Duodenal mucosa (tissue), 2 donors: ENCODE measurements around the gene SLC38A2.

ENCODE experiments used
- H3K27ac ChIP-seq: one replicate; pipeline ENCODE4 v1.7.0; 2013; ENCODE audit warnings: low read depth, low read length
- H3K27me3 ChIP-seq, 2 donors: one replicate each; pipeline ENCODE4 v1.7.0; 2013; ENCODE audit warnings: low read length in 2 of 2, control low read depth in 1 of 2; ENCODE audit not compliant: insufficient read depth in 2 of 2, control insufficient read depth in 1 of 2
- H3K36me3 ChIP-seq, 2 donors: one replicate each; pipeline ENCODE4 v1.7.0; 2013; ENCODE audit warnings: low read length in 2 of 2, control low read depth in 1 of 2; ENCODE audit not compliant: insufficient read depth in 2 of 2, control insufficient read depth in 1 of 2
- H3K4me1 ChIP-seq, 2 donors: one replicate each; pipeline ENCODE4 v1.7.0; 2013; ENCODE audit warnings: low read length in 2 of 2, control low read depth in 1 of 2; ENCODE audit not compliant: insufficient read depth in 2 of 2, control insufficient read depth in 1 of 2
- H3K4me3 ChIP-seq, 2 donors: one replicate each; pipeline ENCODE4 v1.7.0; 2013; ENCODE audit warnings: low read length in 2 of 2, low read depth in 1 of 2
- H3K9ac ChIP-seq, 2 donors: one replicate each; pipeline ENCODE4 v1.7.0; 2013; ENCODE audit warnings: low read length in 2 of 2, low read depth in 1 of 2
- H3K9me3 ChIP-seq, 2 donors: one replicate each; pipeline ENCODE4 v1.7.0; 2013; ENCODE audit warnings: low read length in 2 of 2, control low read depth in 1 of 2; ENCODE audit not compliant: control insufficient read depth in 1 of 2

Gene SLC38A2

GRCh38 chr12:46372544-46373300 is at the start of gene SLC38A2:
SLC38A2 (minus strand) TSS chr12:46372773; CDS start chr12:46371293, 1,480 bp downstream.
- H3K36me3 ChIP-seq: peaks cover 9 to 24% of the 10 kb centered on the region in 2 donors
- H3K4me1 ChIP-seq: peaks cover 35 to 46% of the 10 kb centered on the region in 2 donors
- H3K9ac ChIP-seq: peak within 1 kb of the TSS; percentile 95 to 98
- peak within 1 kb of the TSS; percentile 96 for H3K4me3 ChIP-seq
- no peaks in the 10 kb centered on the region for H3K27me3 ChIP-seq
- H3K9me3 ChIP-seq: no peaks in the 10 kb centered on the region
- H3K27ac ChIP-seq: peak within 1 kb of the TSS; percentile 96

- H3K9ac ChIP-seq: no peak overlapping the region
- H3K4me3 ChIP-seq: no peak overlapping the region
- H3K27ac ChIP-seq: no peak overlapping the region
- no peaks in the 10 kb centered on the region for H3K27me3 ChIP-seq
- H3K9me3 ChIP-seq: no peaks in the 10 kb centered on the region
- H3K36me3 ChIP-seq: no peaks in the 10 kb centered on the region
- no peaks in the 10 kb centered on the region for H3K4me1 ChIP-seq
Observed at GRCh38 chr12:46419675-46420074, 47.1 kb upstream of the SLC38A2 start.

GRCh38 chr12:46415552-46415951 is 43.0 kb upstream of the SLC38A2 start:
- Histone ChIP-seq H3K36me3 (no peaks in the 10 kb centered on the region), H3K27ac (no peak overlapping the region)

GRCh38 chr12:46414591-46415268 is 42.2 kb upstream of the SLC38A2 start:
- no peak overlapping the region for H3K9ac ChIP-seq
- H3K4me3 ChIP-seq: no peak overlapping the region
- H3K4me1 ChIP-seq: peaks cover 0 to 8% of the 10 kb centered on the region in 2 donors
- no peaks in the 10 kb centered on the region for H3K9me3 ChIP-seq
- H3K27me3 ChIP-seq: no peaks in the 10 kb centered on the region
- no peaks in the 10 kb centered on the region for H3K36me3 ChIP-seq
- H3K27ac ChIP-seq: no peak overlapping the region

More at GRCh38 chr12:46415552-46415951, 43.0 kb upstream of the SLC38A2 start:
- Histone ChIP-seq H3K9me3 (no peaks in the 10 kb centered on the region), H3K9ac (no peak overlapping the region), H3K4me3 (no peak overlapping the region), H3K27me3 (no peaks in the 10 kb centered on the region), H3K4me1 (peaks cover 0 to 8% of the 10 kb centered on the region in 2 donors)

GRCh38 chr12:46413368-46413767 is 40.8 kb upstream of the SLC38A2 start:
- Histone ChIP-seq H3K36me3 (no peaks in the 10 kb centered on the region), H3K9me3 (no peaks in the 10 kb centered on the region), H3K27me3 (no peaks in the 10 kb centered on the region), H3K27ac (no peak overlapping the region), H3K4me1 (peaks cover 0 to 8% of the 10 kb centered on the region in 2 donors), H3K4me3 (no peak overlapping the region), H3K9ac (no peak overlapping the region)

GRCh38 chr12:46412857-46413256 is 40.3 kb upstream of the SLC38A2 start:
- peaks cover 0 to 8% of the 10 kb centered on the region in 2 donors for H3K4me1 ChIP-seq
- H3K4me3 ChIP-seq: no peak overlapping the region
- H3K27me3 ChIP-seq: no peaks in the 10 kb centered on the region

GRCh38 chr12:46410495-46410894 is 37.9 kb upstream of the SLC38A2 start:
- H3K4me3 ChIP-seq: no peak overlapping the region
- H3K4me1 ChIP-seq: peaks cover 0 to 8% of the 10 kb centered on the region in 2 donors
- no peaks in the 10 kb centered on the region for H3K9me3 ChIP-seq
- no peaks in the 10 kb centered on the region for H3K27me3 ChIP-seq
- H3K27ac ChIP-seq: no peak overlapping the region
- no peak overlapping the region for H3K9ac ChIP-seq
- H3K36me3 ChIP-seq: no peaks in the 10 kb centered on the region

More at GRCh38 chr12:46412857-46413256, 40.3 kb upstream of the SLC38A2 start:
- H3K27ac ChIP-seq: no peak overlapping the region
- H3K9me3 ChIP-seq: no peaks in the 10 kb centered on the region
- H3K36me3 ChIP-seq: no peaks in the 10 kb centered on the region
- no peak overlapping the region for H3K9ac ChIP-seq

GRCh38 chr12:46409974-46410373 is 37.4 kb upstream of the SLC38A2 start:
- H3K9me3 ChIP-seq: no peaks in the 10 kb centered on the region
- H3K27me3 ChIP-seq: no peaks in the 10 kb centered on the region
- peaks cover 0 to 8% of the 10 kb centered on the region in 2 donors for H3K4me1 ChIP-seq
- no peaks in the 10 kb centered on the region for H3K36me3 ChIP-seq
- no peak overlapping the region for H3K9ac ChIP-seq
- H3K27ac ChIP-seq: no peak overlapping the region
- H3K4me3 ChIP-seq: no peak overlapping the region

- Histone ChIP-seq H3K36me3 (no peaks in the 10 kb centered on the region), H3K4me1 (peaks cover 3 to 8% of the 10 kb centered on the region in 2 donors), H3K9ac (no peak overlapping the region), H3K27me3 (no peaks in the 10 kb centered on the region), H3K9me3 (no peaks in the 10 kb centered on the region), H3K4me3 (no peak overlapping the region), H3K27ac (no peak overlapping the region)
Observed at GRCh38 chr12:46409342-46409741, 36.8 kb upstream of the SLC38A2 start.

- H3K27ac ChIP-seq: no peak overlapping the region
- H3K27me3 ChIP-seq: no peaks in the 10 kb centered on the region
- H3K4me3 ChIP-seq: no peak overlapping the region
- H3K4me1 ChIP-seq: peaks cover 3 to 10% of the 10 kb centered on the region in 2 donors
- H3K9ac ChIP-seq: no peak overlapping the region
- no peaks in the 10 kb centered on the region for H3K36me3 ChIP-seq
- H3K9me3 ChIP-seq: no peaks in the 10 kb centered on the region
Observed at GRCh38 chr12:46408441-46408840, 35.9 kb upstream of the SLC38A2 start.
